ENCODE results near the gene PDZD2.

The PDZD2 gene

GRCh38 chr5:32157078-32157477 is 518.1 kb downstream of the PDZD2 start:
- DNase-seq: no peak

- no peak for DNase-seq
Observed at GRCh38 chr5:32158679-32158975, 519.7 kb downstream of the PDZD2 start.

GRCh38 chr5:32159328-32160072 is 520.6 kb downstream of the PDZD2 start:
- no peak for DNase-seq

- no peak for DNase-seq
Observed at GRCh38 chr5:32160228-32160627, 521.3 kb downstream of the PDZD2 start.

All from CD4-positive, alpha-beta T cell treated with Interleukin-6 for 4 hours (primary cell).